Measurements from ENCODE around the gene SMIM43. TPM values are rescaled to one million over a fixed set of nuclear protein-coding genes. Genes with fewer than 3 reads are reported as not detected.
"Not testable (repeated sequence)": the region's sequence is repeated elsewhere in the genome, so short reads cannot be mapped to it uniquely, and the experiment has no call there.

The SMIM43 gene
- total RNA-seq, 1 donor from 2014 or later = not detected

DNA sequence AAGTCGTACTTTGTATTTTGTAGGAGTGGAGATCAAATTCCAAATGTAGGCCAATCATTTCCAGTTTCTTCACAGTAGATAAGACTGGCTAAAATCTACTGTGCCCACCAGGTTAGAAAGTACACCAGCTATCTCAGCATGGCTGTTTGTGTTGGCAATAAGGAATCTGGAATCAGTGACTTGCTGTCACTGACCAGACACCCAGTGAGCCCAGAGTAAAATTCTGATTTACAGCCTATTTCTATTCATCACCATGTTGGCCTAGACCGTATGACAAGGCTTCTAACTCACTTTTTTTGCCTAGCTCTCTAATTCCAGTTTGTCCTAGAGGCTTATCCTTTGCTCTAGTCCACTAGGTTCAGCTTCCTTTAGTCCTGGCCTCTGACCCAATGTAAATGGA is 25.4 kb downstream of the SMIM43 start:
- ATAC-seq = no peak
- DNase-seq = no peak
- intact Hi-C loops (cut with micrococcal nuclease) = loop anchor here (10.0 kb wide), 1 partner anchor 365 kb away; no protein-coding TSS in a partner anchor

DNA sequence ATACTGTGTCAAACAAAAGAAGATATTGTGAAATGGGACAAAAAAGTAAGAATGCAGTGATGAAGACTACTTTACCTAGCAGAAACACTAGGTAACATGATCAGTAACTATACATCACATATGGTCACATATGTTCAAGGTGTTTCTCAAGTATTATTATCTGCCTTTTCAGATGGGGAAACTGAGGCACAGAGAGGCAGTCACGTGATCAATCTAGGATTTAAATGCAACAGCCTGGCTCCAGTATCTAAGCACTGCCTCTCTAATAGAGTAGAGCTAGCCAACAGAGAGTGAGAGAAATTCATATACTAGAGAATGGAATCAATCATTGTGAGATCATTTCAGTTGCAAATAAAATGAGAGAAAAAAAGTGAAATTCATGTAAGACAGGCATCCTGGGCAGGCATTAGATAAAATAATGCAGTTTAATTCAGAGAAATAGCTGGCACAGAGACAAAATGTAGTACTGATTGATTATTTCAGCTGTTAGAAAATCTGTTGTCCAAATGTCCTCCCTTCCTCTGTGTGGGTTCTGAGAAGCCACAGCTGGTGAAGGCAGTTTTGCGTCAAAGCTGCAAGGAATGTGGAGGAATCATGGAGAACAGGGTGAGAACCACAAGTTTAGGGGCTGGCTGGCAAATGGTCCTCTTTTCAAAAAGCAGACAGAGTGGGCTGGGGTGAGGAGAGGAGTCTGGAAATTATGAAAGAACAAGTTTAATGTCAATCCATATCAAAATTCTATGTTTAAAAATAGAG is 26.0 kb downstream of the SMIM43 start:
- intact Hi-C loops (cut with micrococcal nuclease) = loop anchor here (10.0 kb wide), 1 partner anchor 364 kb away; no protein-coding TSS in a partner anchor
- ATAC-seq (peak; percentile 65), DNase-seq (no peak)

DNA sequence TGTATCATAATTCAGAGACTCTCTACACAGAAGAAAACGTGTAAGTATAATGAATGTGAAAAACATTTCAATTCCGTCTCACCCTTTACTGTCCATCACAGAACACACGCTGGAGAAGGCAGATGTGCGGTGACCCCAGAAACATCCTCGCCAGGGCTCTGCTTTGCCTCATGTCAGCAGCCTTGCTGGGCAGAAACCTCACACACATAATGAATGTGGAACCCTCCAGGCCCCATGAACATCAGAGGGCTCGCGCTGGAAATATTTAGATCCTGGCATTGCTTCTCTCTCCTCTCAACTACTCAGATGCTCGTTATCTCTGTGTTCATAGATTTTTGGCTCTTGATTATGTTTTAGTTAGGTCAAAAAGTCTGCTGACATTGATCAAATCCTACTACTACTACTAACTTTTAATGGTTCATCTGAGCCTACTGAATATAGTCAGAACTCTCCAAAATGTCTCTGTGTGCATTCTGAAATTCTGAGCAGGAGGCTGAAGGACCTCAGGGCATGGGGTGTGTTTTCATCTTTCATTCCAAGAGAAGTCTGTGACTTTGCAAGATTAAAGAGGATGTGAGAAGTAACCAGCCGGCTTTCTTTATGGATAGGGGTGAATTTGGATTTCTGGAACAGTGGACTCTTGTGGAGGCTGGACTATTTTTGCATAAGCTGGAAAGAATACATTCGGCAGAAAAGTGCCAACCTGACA is 27.0 kb downstream of the SMIM43 start:
- no peak for DNase-seq
- no peak for ATAC-seq
- intact Hi-C loops (cut with micrococcal nuclease) = loop anchor here (10.0 kb wide), 1 partner anchor 363 kb away; no protein-coding TSS in a partner anchor

DNA sequence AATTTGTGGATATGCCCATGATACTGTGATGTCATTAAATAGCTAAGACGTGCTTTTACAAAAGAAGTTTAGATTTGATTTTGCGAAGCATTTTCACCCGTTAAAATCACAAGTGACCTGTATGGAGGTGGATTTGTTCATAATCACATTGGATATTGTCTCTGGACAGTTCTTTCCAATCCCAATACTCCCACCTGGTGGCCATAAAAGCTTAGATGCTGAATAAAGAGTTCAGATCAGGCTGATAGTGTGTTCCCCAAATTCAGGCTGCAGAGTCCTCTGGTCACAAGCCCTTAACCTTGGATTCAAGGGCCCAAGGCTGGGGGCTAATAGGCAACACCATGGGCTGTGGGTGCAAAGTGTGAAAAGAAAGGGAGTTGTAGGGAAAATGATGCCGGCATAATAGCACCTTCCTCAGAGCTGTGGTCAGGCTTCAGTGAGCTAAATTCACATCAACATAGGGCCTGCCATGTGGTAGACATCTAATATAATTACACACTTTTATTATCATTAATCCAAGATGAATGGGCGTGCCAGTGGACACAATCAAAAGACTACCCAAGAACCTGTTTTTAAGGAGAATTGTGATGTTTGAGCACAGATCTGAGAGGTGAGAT is 28.1 kb downstream of the SMIM43 start:
- ATAC-seq (peak; percentile 43), DNase-seq (no peak)
- intact Hi-C loops (cut with micrococcal nuclease) = loop anchor here (10.0 kb wide), 1 partner anchor 362 kb away; no protein-coding TSS in a partner anchor

DNA sequence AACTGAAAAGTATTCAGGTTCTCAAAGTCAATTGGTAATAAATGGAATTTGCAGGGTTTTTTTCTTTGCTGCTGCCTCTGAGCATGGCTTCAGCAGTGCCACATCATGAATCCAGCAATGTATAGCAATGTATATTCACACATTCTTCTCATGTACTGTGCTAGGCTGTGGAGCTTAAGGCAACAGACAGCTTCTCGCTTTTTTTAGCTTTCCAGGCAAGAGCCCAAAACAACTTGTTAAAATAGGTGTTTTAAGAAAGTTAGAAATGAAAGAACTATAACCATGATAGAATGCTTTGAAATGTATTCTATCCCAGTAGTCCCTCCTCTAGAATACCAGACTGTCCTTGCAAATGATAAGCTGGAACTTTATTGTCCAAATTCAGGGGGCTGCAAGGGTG is 30.4 kb downstream of the SMIM43 start:
- ATAC-seq = no peak
- no peak for DNase-seq
- intact Hi-C loops (cut with micrococcal nuclease) = loop anchor here (10.0 kb wide), 1 partner anchor 360 kb away; no protein-coding TSS in a partner anchor

DNA sequence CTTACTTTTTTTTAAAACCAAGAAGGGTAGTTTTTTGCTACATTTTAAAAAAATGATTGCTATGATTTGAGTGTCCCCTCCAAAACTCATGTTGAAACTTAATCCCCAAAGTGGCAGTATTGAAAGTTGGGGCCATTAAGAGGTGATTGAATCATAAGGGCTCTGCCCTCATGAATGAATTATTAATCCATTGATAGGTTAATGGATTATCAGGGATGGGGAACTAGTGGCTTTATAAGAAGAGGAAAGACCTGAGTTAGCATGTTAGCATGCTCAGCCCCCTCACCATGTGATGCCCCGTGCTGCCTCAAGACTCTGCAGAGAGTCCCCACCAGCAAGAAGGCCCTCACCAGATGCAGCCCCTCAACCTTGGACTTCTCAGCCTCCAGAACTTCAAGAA is 31.0 kb downstream of the SMIM43 start:
- intact Hi-C loops (cut with micrococcal nuclease) = loop anchor here (10.0 kb wide), 1 partner anchor 359 kb away; no protein-coding TSS in a partner anchor
- ATAC-seq = no peak
- DNase-seq = no peak

DNA sequence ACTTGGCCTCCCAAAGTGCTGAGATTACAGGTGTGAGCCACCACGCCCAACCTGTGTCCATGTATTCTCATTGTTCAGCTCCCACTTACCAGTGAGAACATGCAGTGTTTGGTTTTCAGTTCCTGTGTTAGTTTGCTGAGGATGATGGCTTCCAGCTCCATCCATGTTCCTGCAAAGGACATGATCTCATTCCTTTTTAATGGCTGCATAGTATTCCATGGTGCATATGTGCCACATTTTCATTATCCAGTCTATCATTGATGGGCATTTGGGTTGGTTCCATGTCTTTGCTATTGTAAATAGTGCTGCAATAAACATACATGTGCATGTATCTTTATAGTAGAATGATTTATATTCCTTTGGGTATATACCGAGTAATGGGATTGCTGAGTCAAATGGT is 35.2 kb downstream of the SMIM43 start:
- intact Hi-C loops (cut with micrococcal nuclease) = loop anchor here (10.0 kb wide), 1 partner anchor 355 kb away; no protein-coding TSS in a partner anchor
- ATAC-seq, DNase-seq: not testable (repeated sequence)

DNA sequence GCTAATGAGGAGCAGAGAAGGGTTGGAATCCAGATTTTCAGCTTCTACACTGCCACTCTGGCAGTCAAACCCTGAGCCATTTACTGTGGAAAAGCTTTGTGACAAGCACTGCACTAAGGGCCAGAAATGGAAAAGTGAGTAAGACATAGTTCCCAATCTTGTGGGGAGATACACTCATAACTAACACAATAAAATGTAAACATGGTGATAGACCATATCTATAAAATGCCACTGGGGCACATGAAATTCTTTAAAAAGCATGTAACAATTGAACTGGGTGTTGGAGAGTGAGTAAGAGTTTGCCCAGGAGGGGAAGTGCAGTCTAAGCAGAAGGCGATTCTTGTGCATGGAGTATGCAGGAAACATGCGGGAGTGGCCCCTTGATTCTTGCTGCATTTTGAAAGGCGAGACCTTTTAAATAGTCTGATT is 36.2 kb downstream of the SMIM43 start:
- intact Hi-C loops (cut with micrococcal nuclease) = no loop called here
- ATAC-seq (no peak), DNase-seq (no peak)

DNA sequence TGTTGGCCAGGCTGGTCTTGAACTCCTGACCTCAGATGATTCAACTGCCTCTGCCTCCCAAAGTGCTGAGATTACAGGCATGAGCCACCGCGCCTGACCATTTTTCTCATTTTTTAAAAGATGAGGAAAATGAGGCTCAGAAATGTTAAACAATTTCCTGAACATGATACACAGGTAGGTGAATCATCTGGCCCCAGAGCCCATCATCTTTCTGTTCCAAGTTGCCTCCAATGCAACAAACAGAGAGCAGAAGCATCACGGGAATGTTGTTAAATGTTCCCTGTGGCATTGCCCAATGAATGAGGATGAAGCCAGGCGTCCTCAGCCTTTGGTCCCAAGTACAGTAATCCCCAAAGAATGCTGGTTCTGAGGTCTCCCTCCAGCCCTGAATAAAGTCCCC is 36.9 kb downstream of the SMIM43 start:
- intact Hi-C loops (cut with micrococcal nuclease) = no loop called here
- ATAC-seq (no peak), DNase-seq (no peak)

DNA sequence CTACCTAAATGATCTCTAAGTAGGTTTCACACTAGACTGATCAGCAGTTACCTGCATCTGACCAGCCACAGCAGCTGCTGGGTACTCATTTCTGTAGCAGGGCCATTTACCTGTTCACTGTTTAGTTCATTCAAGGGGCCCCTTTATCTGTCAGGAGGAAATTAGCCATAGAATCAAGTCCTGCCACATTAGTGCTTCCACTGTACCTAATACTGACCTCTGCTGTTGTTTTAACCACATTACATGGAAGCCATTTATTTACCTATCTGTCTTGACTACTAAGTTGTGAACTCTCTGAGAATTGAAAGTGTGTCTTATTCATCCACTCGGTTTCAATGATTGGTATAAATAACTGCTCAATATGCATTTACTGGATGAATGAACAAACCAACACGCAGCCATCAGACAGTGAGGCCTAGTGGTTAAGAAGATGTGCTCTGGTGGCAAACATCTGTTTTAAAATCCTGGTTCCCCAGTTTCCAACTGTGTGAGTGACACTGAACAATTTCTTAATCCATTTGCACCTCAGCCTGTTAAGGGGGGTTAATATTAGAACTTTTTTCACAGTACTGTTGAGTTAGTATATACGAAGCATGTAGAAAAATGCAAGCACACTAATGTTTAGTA is 38.2 kb downstream of the SMIM43 start:
- no peak for DNase-seq
- peak; percentile 72 for ATAC-seq
- intact Hi-C loops (cut with micrococcal nuclease) = no loop called here

DNA sequence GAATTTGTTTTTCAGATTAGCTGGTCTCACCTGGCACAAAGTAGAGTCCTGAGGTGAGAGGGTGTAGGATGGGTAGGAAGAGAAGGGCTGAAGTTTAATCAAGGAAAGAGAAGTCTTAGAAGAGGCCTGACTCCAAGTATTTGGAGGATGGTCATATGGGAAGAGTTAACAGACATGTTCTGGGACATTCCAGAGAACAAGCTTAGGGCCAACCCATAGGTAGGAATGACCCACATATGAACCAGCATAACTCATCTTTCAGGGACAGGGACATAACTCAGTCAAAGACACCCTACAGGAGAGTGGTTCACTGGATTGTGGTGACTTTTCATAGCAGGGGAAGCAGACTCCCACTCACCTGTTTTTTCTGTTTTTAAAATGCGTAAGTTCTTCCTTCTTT is 40.3 kb downstream of the SMIM43 start:
- intact Hi-C loops (cut with micrococcal nuclease) = no loop called here
- no peak for ATAC-seq
- no peak for DNase-seq

DNA sequence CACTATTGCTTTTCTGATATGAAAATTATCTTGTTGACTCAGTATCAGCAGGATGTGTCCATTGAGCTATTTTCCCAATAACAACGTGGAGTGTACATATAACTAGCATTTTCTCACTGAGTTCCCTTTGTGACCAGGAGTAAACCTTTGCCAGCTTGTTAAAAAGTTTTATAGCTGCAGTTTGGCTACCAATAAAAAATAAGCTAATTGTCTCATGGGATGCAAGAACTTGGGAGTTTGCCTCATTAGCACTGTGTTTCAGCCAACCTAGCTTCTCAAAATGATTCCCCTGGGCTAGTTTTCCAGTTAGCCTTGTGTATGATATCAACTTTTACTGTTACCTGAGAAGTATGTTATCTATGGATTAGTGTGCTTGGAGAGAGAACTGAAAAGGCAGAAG is 43.3 kb downstream of the SMIM43 start:
- ATAC-seq = no peak
- intact Hi-C loops (cut with micrococcal nuclease) = no loop called here
- no peak for DNase-seq

DNA sequence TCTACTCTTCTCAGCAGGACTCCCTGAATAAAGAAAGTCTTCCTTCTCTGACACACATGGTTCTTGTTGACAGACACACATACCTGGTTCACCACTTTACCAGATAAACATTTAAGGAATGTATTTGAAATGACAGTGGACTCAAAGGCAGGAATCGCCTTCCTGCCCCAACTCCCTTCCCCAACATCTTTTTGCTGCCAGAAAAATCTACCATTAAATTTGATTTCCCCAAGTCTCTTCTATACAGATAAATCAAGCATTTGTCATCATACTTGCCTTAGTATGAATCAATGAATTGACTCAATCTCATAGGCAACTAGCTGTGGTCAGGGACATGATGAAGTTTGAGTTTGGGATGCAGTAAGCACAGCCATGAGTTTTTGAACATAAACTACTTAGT is 44.9 kb downstream of the SMIM43 start:
- intact Hi-C loops (cut with micrococcal nuclease) = no loop called here
- ATAC-seq (no peak), DNase-seq (no peak)

DNA sequence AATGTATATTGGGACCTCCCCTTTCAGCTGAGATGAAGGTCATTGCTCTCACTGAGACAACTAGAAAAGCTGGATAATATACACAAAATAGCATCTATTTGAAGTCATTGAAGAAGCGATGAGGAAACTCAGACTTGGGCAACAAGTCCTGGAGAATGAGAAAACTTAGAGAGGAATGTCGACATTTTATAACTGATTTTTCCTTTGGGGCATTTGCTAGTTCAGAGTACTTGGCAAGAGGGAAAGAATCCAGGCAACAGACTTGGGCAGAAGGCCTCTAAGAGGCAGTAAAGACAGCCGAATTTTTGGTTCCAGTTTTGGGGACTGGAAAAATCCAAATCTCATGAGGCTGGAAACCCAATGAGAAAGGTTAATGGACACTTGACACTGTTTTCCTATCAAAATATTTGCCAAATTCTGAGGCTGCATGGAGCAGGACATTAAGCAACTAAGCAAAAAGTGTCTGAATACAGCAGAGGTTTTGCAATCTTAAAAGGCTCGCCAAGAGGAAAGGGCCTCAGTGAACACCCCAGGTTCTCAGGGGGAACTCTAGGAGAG is 47.2 kb downstream of the SMIM43 start:
- ATAC-seq (peak; percentile 97), DNase-seq (no peak)
- intact Hi-C loops (cut with micrococcal nuclease) = no loop called here

DNA sequence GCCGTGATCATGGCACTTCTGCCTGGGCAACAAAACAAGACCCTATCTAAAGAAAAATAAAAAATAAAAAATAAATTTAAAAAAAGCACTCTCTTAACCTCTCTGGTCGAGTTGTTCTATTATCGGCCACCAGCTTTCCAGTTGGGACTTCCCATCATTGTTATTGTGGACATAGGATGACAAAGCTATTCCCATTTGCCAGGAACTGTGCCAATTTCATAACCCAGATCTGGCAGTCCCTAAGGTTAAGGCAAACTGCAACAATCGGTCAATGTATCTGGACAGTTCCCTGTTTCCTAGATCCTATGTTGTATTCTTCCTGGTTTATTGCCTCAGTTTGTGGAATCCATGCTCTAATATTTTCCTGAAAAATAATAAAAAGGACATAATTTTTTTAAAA is 50.4 kb downstream of the SMIM43 start:
- no peak for ATAC-seq
- intact Hi-C loops (cut with micrococcal nuclease) = no loop called here

DNA sequence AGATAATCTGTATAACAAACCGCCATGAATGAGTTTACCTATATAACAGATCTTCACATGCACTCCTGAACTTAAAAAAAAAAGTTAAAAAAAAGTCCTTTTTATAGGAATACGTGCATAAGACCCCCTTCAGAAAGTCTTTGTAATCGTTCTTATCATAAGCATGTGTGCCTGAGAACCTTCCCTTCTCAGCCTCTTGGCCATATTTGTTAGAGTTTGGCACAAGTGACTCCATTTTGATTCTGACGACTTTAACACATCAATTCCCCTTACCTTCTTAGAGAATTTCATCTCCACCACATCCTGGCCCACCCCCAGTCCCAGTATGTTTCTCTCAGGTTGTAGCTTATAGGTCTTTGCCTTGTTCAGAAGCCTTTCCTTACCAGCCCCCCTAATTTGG is 52.2 kb downstream of the SMIM43 start:
- ATAC-seq (no peak), DNase-seq (no peak)
- intact Hi-C loops (cut with micrococcal nuclease) = no loop called here

More for the DNA sequence above, 50.4 kb downstream of the SMIM43 start:
- DNase-seq = no peak

DNA sequence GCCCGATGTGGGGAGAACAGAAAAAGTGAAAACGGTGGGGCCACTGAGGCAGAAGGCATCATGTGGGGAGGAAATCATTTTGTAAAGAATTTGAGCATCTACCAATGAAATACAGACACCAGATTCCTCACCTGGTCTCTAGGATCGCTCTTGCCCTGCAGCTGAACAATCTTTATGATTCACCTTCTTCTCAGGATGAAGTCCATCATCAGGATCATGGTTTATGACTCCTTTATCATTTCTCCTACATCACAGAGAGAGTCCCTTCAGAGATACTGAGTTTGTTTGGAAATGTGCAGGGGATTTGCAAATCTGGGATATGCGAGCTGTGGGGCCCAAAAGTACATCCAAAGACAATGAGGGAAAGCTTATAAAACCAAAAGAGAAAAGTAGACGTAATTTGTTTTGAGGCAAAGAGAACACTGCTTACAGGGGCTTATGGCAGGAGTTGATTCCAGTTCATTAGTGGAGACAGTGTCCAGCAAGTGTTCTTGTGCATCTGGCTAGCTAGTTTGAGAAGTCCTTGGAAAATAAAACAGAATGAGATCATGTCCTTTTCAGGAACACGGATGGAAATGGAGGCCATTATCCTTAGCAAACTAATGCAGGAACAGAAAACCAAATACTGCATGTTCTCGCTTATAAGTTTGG is 52.8 kb downstream of the SMIM43 start:
- DNase-seq (no peak), ATAC-seq (peak; percentile 78)
- intact Hi-C loops (cut with micrococcal nuclease) = no loop called here

DNA sequence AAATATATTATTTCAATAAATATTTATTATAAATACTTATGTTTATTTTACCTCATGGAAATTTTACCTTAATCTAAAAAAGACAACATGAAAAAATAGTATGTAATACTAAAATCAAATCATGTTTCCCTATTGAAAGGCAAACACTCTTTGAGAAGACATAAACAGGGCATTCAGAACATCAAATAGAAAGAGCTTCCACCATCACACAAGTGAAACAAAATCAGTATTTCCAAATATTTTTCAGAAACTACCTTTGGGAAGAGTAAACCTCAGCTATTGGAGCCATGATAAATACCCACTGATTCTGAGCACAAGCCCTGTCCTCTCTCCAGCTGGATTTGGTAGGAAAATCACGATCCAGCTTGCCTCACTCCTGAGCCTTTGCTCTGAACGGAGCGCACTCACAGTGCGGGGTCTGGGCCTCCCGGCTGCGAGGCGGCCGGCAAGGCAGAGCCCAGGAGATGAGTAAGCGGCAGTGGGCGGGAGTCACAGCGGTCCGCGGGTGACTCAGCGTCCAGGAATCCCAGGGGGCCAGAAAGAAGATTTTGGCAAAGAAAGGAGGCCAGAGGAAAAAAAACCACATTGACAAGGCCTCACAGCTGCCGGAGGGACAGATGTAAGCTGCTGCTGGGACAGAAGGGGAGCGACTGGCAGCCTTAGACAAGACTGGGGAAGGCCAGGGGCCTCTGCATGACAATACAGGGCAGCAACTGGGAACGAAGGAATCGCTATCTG is 53.5 kb downstream of the SMIM43 start:
- peak; percentile 91 for DNase-seq
- intact Hi-C loops (cut with micrococcal nuclease) = no loop called here
- ATAC-seq = peak; percentile 100
